MM.1S (cell line): ENCODE measurements around the gene RAB8A.

ENCODE experiments used
- CTCF ChIP-seq: fragments of 300-600 bp; sonication (generic); IDR thresholded peaks from 2 replicates; pipeline ENCODE4 v1.5.1; 2016; ENCODE audit warnings: antibody characterized with exemption, low read length, mixed read lengths
- EZH2 ChIP-seq: fragments of 300-600 bp; sonication (generic); optimal IDR thresholded peaks from 2 replicates; pipeline ENCODE3; 2017; ENCODE audit warnings: low read depth, mild to moderate bottlenecking, antibody characterized with exemption, low read length, mixed read lengths
- EZH2phosphoT487 ChIP-seq: fragments of 300-600 bp; sonication (generic); IDR thresholded peaks from 2 replicates; pipeline ENCODE4 v1.6.1; 2018; ENCODE audit warnings: antibody characterized with exemption, low read length

DNA sequence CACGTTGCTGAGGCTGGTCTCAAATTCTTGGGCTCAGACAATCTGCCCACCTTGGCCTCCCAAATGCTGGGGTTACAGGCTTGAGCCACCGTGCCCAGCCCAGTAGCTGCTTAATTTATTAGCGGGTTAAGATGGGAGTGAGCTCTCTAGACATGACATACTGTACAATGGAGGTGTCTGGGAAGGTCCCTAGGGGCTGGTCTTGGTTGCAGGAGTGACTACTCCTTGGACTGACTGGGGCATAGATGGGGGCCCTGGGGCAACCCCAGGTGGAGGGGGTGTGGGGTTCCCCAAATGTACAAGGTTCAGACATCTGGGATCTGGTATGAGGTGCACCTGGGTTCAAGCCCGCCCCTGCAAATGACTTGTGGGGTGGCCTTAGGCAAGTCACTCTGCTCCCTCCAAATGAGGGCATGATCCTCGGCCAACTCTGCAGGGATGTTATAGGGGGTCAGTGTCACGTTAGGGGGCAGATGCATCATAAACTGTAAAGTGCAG lies 48.8 kb downstream of the RAB8A start:
- TF ChIP-seq CTCF (no peak), EZH2 (no peak), EZH2phosphoT487 (no peak)
